ENCODE data around the gene CMSS1.
"Not testable (repeated sequence)": the region's sequence is repeated elsewhere in the genome, so short reads cannot be mapped to it uniquely, and the experiment has no call there.

Gene CMSS1

GRCh38 chr3:100084100-100084806 lies 266.6 kb downstream of the CMSS1 start:
- no peak for DNase-seq (ENCODE audit: low read depth)

GRCh38 chr3:100086401-100086800 lies 268.7 kb downstream of the CMSS1 start:
- DNase-seq (ENCODE audit: low read depth) = no peak

- DNase-seq (ENCODE audit: low read depth) = no peak
These were observed 269.5 kb downstream of the CMSS1 start for GRCh38 chr3:100087198-100087597.

- DNase-seq (ENCODE audit: low read depth) = no peak
These were observed 271.2 kb downstream of the CMSS1 start for GRCh38 chr3:100088735-100089368.

GRCh38 chr3:100089812-100090668 lies 272.4 kb downstream of the CMSS1 start:
- no peak for DNase-seq (ENCODE audit: low read depth)

GRCh38 chr3:100090669-100091005 lies 273.0 kb downstream of the CMSS1 start:
- DNase-seq (ENCODE audit: low read depth) = no peak

- DNase-seq (ENCODE audit: low read depth) = no peak
These were observed 276.2 kb downstream of the CMSS1 start for GRCh38 chr3:100093831-100094230.

- not testable (repeated sequence) for DNase-seq (ENCODE audit: low read depth)
These were observed 278.6 kb downstream of the CMSS1 start for GRCh38 chr3:100096286-100096685.

- no peak for DNase-seq (ENCODE audit: low read depth)
These were observed 279.2 kb downstream of the CMSS1 start for GRCh38 chr3:100096866-100097265.

- DNase-seq (ENCODE audit: low read depth) = no peak
These were observed 280.5 kb downstream of the CMSS1 start for GRCh38 chr3:100097919-100098783.

GRCh38 chr3:100098784-100099070 lies 281.1 kb downstream of the CMSS1 start:
- DNase-seq (ENCODE audit: low read depth) = no peak

GRCh38 chr3:100099621-100100020 lies 282.0 kb downstream of the CMSS1 start:
- DNase-seq (ENCODE audit: low read depth) = no peak

GRCh38 chr3:100100425-100100824 lies 282.8 kb downstream of the CMSS1 start:
- DNase-seq (ENCODE audit: low read depth) = no peak

GRCh38 chr3:100102757-100103156 lies 285.1 kb downstream of the CMSS1 start:
- DNase-seq (ENCODE audit: low read depth) = no peak

GRCh38 chr3:100103558-100104441 lies 286.1 kb downstream of the CMSS1 start:
- DNase-seq (ENCODE audit: low read depth) = no peak

- DNase-seq (ENCODE audit: low read depth) = no peak
These were observed 286.8 kb downstream of the CMSS1 start for GRCh38 chr3:100104442-100104798.

GRCh38 chr3:100104817-100105413 lies 287.3 kb downstream of the CMSS1 start:
- no peak for DNase-seq (ENCODE audit: low read depth)

GRCh38 chr3:100105501-100105900 lies 287.8 kb downstream of the CMSS1 start:
- no peak for DNase-seq (ENCODE audit: low read depth)

- DNase-seq (ENCODE audit: low read depth) = no peak
These were observed 288.4 kb downstream of the CMSS1 start for GRCh38 chr3:100106094-100106493.

- DNase-seq (ENCODE audit: low read depth) = no peak
These were observed 289.0 kb downstream of the CMSS1 start for GRCh38 chr3:100106531-100107141.

Measured in stimulated activated CD8-positive, alpha-beta memory T cell treated with anti-CD3 and anti-CD28 coated beads, Interleukin-4, amount 100 ng/mL, for 24 hours (primary cell).